ENCODE measurements around the gene KDM2B.
"Not testable (repeated sequence)": the region's sequence is repeated elsewhere in the genome, so short reads cannot be mapped to it uniquely, and the experiment has no call there.

Gene KDM2B

DNA sequence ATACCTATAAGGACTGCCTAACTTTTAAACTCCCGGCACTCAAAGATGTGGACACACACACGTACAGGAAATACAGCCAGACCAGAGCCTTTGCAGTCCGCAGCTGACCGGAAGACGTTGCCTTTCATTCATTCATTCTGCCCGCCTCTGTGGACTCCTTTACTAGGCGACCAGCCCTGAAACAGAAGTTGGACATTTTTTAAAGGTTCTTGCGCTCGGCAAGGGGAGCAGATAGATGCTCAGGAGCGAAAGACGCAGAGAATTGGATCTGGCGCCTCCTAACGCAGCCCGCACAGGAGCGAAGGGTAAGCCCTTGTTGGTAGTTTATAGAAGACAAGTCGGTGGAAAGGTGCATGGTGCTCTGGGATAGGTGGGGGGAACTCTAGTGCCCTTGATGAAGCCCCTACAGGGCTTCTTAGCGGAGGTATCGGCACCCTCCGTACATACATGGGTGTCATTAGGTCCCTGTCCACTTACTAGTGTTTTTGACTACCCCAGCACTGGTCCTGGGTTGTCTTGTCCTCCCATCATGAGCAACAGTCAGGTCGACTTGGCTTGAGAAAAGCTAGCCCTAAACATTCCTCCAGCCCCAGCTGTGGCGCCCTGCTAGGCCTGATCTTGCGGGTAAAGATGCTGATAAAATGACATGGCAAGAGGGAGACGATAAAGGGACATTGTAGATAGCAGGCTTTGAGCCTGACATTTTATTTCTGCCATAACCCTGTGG is at the start of gene KDM2B:
Gene KDM2B (minus strand): TSS at position 65 of the 727 bp plus-strand sequence. CDS start 112 bp downstream, outside the sequence.
- DNase-seq = no peak

DNA sequence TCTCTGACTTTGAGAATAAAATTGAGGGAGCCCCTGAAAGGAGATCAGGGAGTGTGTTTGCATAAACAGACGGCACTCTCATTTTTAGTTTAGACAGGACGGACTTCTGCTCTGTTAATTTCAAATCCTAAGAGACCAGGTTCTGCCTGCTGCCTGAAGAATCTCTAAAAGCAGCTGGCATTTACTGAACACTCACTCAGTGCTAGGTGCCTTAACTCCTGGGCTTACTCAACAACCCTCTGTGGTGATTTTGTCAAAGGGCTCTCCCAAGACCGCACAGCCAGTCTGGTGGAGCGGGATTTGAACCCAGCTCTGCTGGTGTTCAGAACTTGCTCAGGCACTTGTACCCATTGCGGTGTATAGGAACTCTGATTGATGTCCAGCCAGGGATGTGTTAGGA is 47.7 kb upstream of the KDM2B start:
- DNase-seq = no peak

DNA sequence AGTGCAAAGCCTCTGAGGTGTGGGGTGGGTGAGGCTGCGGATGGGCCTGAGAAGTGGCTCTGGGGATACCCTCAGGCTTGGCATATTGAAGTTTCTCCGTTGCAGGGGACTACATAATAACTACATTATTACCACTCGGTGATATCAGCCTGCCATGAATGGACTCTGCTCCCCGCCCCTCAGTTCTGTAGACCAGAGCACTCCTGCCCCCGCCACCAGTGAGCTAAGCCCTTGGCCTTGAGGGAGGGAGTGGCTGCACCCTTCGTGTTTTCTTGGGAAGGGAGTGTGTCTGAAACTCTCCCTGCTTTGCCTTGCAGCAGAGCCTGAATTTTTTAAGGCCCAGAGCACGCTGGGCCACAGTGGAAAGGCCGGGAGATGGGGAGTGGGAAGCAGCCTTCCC is 47.2 kb upstream of the KDM2B start:
- no peak for DNase-seq

GRCh38 chr12:121626853-121627640 is 46.2 kb upstream of the KDM2B start:
- DNase-seq = peak; percentile 79 to 89

DNA sequence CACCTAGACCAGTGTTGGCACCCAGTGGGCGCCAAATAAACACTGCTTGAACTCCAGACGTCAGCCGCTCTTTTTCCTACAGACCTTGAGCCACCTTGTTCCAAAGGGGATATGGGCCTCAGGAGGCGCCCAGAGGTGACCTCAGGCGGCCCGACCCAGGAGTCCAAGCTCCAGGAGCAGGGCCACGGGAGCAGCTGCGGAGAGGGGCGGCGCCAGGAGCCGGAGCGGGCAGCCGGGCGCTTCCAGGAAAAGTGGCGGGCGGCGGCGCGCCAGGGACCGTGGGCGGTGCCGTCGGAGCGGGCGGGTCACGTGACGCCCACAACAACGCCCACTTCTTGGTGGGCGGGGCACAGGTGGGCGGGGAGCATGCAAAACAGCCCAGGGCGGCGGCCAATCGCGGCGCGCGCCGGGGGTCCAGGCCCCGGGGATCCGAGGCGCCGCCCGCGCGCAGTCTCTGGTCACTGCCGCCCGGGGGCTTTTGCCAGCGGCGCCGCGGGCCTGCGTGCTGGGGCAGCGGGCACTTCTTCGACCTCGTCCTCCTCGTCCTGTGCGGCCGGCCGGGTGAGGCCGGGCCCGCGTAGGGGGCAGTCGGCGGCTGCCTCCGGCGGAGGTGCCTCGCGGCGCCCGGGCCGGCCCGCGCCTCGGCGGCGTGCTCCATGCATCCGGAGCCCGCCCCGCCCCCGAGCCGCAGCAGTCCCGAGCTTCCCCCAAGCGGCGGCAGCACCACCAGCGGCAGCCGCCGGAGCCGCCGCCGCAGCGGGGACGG is 45.4 kb upstream of the KDM2B start, which contains the start of gene ORAI1:
Gene ORAI1 (plus strand): TSS at position 444 of the 766 bp plus-strand sequence.
- DNase-seq = peak; percentile 61 to 90

DNA sequence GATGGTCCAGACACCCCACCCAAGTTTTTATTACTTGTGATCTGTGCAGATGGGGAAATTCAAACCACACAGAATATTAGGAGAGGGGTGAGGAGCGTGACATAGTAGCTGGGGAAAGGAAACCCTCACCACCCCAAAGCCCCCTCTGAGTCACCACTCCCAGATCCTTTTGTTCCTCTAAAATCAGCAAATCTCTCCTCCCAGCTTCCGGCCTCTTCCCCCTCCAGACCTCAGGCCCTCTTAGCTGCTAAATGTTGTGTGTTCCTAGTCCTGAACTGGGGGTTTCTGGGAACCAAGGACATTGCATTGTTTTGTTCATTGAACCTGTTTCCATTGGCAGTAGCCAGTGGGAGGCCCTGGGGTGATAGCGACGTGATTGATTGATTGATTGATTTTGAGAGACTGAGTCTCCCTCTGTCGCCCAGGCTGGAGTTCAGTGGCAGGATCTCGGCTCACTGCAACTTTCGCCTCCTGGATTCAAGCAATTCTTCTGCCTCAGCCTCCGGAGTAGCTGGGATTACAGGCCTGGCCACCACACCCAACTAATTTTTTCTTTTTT is 39.6 kb upstream of the KDM2B start:
- peak in 1 of 2 donors; percentile 83 for DNase-seq

DNA sequence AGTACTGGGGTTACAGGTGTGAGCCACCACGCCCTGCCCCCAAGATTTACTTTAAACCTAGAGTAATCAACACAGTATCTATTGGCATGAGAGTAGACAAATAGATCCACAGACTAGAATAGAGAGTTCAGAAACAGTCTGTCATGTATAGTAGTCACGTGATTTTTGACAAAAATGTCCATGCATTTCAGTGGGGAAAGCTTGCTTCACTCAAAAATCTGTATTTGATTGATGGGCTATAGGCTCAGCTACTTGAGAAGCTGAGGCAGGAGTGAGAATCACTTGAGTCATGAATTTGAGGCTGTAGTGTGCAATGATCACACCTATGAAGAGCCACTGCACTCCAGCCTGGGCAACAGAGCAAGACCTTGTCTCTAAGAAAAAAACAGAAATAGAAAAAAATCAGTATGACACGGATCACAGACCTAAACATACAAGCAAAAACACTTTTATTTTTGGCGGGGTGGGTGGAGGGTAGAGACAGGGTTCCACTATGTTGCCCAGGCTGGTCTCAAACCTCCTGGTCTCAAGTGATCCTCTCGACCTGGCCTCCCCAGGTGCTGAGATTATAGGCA is 37.9 kb upstream of the KDM2B start:
- no peak for DNase-seq

DNA sequence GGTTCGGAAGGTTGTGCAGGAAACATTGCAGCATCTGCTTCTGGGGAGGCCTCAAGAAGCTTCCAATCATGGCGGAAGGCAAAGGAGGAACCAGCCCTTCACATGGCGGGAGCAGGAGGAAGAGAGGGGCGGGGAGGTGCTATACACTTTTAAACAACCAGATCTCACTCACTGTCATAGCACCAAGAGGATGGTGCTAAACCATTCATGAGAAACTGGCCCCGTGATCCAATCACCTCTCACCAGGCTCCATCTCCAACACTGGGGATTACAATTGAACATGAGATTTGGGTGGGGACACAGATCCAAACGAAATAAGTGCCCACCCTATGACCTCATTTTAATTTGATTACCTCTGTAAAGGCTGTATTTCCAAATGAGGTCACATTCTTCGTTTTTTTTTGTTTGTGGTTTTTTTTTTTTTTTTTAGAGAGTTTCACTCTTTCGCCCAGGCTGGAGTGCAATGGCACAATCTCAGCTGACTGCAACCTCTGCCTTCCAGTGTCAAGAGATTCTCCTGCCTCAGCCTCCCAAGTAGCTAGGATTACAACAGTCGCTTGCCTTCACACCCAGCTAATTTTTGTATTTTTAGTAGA is 34.1 kb upstream of the KDM2B start:
- no peak for DNase-seq

DNA sequence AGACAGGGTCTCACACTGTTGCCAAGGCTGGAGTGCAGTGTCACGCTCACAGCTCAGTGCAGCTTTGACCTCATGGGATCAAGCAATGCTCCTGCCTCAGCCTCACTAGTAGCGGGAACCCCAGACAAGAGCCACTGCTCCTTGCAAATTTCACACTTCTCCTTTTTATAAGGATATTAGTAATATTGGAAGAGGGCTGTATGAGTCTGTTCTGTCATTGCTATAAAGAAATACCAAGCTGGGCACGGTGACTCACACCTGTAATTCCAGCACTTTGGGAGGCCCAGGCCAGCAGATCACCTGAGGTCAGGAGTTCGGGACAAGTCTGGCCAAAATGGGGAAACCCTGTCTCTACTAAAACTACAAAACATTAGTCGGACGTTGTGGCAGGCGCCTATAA is 32.6 kb upstream of the KDM2B start:
- no peak for DNase-seq

DNA sequence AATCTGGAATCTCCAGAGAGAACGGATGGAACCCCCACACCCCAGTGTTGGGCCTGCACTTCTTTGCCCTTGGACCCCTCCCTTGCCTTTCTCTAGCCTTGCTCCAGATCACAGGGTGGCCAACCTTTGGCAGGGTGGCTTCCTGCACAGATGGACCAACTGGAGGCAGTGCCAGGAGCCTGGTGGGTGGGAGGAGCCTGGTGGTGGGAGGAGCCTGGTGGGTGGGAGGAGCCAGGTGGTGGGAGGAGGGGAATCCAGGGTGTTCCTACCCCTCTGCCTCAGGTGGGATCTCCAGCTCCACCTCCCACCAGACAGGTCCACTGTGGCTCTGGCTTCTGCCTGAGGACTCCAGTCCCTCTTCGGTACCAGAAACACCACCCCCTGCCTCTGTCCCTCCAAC is 30.5 kb upstream of the KDM2B start:
- DNase-seq = no peak

DNA sequence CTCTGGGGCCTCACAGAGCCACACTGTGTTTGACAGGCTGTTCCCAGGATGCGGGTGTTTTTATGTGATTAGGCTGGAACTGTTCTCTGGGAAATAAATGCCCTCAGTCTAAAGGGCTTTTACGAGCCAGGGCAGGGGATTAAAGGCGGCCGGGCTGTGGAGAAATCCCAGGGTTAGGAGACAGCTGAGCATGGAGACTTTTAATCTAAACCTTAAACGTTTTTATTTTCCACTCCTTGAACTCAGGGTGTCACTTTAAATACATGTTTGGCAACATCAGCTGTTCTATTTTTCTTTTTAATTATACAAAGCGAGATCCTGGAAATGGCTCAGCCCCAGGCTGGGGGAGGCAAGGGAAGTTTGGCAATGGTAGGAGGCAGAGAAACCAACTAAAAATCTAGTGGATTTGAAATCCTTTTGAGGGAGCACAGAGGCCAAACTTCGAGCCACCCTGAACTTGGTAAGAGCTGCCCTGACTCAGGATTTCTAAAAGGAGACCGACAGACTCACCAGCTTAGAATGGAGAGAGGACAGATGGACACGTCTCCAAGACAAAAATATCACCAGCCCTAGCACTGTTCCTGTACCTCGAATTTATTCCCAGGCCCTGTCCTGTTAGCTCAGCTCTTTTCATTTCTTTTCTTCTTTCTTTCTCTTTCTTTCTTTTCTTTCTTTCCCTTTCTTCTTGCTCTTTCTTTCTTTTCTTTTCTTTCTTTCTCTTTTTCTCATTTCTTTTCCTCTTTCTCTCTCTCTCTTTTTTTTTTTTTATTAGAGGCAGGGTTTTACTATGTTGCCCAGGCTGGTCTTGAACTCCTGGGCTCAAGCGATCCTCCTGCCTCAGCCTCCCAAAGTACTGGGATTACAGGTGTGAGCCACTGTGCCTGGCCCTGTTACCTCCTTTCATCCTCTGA is 29.7 kb upstream of the KDM2B start:
- DNase-seq = no peak

- no peak for DNase-seq
These were observed 27.5 kb upstream of the KDM2B start for GRCh38 chr12:121608301-121608700.

DNA sequence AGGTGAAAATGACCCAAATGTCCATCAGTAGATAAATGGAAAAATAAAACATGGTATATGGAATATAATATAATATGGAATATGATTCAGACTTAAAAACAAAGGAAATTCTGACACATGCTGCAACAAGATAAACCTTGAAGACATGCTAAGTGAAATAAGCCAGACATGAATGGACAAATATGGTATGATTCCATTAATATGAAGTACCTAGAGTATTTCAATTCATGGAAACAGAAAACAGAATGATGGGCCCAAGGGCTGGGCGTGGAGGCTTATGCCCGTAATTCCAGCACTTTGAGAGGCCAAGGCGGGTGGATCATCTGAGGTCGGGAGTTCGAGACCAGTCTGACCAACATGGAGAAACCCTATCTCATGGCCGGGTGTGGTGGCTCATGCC is 22.8 kb upstream of the KDM2B start:
- no peak for DNase-seq

DNA sequence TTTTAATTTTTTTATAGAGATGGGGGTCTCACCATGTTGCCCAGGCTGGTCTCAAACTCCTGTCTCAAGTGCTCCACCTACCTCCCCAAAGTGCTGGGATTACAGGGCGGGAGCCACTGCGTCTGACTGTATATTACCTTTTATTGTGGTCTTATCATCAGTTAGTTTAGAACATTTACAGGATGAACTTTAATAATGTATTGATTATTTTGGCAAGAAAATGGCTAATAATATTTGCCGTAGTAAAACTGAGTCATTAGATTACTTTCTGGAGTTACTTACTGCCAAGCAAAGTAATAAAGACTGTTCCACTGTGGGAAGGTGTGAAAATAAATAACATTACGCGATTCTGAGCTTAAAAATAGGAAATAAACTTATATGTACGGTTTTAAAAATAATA is 21.9 kb upstream of the KDM2B start:
- no peak for DNase-seq

- DNase-seq = no peak
These were observed 20.0 kb upstream of the KDM2B start for GRCh38 chr12:121600702-121601336.

GRCh38 chr12:121596526-121596925 is 15.7 kb upstream of the KDM2B start:
- no peak for DNase-seq

GRCh38 chr12:121595520-121595919 is 14.7 kb upstream of the KDM2B start:
- no peak for DNase-seq

- no peak for DNase-seq
These were observed 11.5 kb upstream of the KDM2B start for GRCh38 chr12:121592320-121592719.

DNA sequence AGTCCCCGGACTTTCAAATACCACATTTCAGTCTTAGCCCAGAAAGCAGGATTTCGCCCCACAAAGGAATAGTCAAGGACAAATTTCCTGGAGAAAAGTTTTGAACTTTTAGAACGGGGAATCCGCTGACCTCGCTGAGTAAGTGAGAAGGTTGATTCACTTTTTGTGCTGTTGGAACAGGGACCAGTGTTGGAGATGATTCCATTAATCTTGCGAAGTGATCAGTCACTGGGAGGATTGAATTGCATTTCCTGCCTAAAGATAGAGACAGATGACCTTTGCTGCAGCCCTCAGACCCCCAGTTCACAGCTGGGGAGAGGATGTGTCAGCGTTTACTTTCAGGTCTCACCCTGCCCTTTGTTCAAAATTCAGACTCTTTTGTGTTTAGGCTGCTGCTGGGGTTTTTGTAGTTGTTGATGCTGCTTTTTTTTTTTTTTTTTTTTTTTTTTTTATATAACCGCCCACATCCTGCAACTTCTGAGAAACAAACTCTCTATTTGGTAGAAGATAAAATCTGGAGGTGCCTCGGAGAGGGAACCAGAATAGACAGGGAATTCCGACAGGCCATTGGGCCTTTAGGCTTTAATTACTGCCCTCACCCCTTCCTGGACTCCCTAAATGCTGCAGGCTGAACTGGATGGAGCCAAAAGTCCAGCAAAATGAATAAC is 9.8 kb upstream of the KDM2B start:
- peak in 1 of 2 donors; percentile 57 for DNase-seq

DNA sequence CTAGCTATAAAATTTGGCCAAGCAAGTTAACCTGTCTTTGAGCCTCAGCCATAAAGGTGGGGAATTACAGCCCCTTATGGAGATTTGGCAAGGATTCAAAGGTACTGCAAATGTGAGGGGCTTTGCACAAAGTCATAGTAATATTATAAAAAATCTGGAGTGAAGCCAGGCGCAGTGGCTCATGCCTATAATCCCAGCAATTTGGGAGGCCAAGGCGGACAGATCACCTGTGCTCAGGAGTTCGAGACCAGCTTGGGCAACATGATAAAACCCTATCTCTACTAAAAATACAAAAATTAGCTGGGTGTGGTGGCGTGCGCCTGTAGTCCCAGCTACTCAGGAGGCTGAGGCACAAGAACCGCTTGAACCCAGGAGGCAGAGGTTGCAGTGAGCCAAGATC is 4.1 kb upstream of the KDM2B start:
- not testable (repeated sequence) for DNase-seq

All from bone marrow (tissue), 2 donors.